ENCODE data around the gene IPO13.

- TF ChIP-seq CTCF (IDR thresholded peaks at IDR 0.05) (no peak), POLR2A (IDR thresholded peaks at IDR 0.05) (no peak)
Measured at GRCh38 chr1:43900386-43900785, 46.4 kb upstream of the IPO13 start.
